HepG2 (cell line): ENCODE results near the gene CCDC183. TPM values are rescaled to one million over a fixed set of nuclear protein-coding genes. Genes with fewer than 3 reads are reported as not detected.

Experiments used
- ATM ChIP-seq: fragments of 450-650 bp; IDR thresholded peaks from 2 replicates; pipeline ENCODE4 v1.7.1; 2017; ENCODE audit warnings: mild to moderate bottlenecking, borderline replicate concordance
- HNF1B ChIP-seq: sonication (generic); formaldehyde crosslinking; IDR thresholded peaks from 2 replicates; pipeline ENCODE4 v1.5.1; 2020; ENCODE audit warnings: mild to moderate bottlenecking, moderate library complexity, missing genetic modification reagents
- NFKB2 ChIP-seq: sonication (generic); formaldehyde crosslinking; IDR thresholded peaks from 2 replicates; pipeline ENCODE4 v1.4.0; 2020; ENCODE audit warnings: missing genetic modification reagents, borderline replicate concordance
- ZNF562 ChIP-seq: sonication (generic); formaldehyde crosslinking; IDR thresholded peaks from 2 replicates; pipeline ENCODE4 v1.8.0; 2022; ENCODE audit warnings: missing genetic modification reagents, borderline replicate concordance
- ZNF687 ChIP-seq: sonication (generic); formaldehyde crosslinking; IDR thresholded peaks from 2 replicates; pipeline ENCODE4 v1.5.1; 2020; ENCODE audit warnings: mild to moderate bottlenecking, missing genetic modification reagents, moderate library complexity
- polyA plus RNA-seq, 8 experiments: library from polyadenylated mRNA; depleted of rRNA in 3 of 8; stranded (reverse) in 7 of 8; unstranded in 1 of 8; fragments of >200 nt; fragmentation: Illumina TruSeq in 4 of 8; extraction: Trizol in 4 of 8; gene quantifications; 2 replicates each; pipeline versions ENCODE4 v1.2.1 to v1.2.3, GENCODE V29; 2011 to 2016; ENCODE audit warnings: low read depth in 4 of 8, missing spikeins in 1 of 8, mixed read lengths in 1 of 8; ENCODE audit not compliant: insufficient read depth in 1 of 8
- total RNA-seq, 5 experiments: library from RNA; depleted of rRNA; stranded (reverse); fragments of >200 nt; fragmentation: Illumina TruSeq; extraction: Trizol; gene quantifications; 2 replicates each; pipeline ENCODE4 v1.2.3, GENCODE V29; 2016; ENCODE audit warnings: low read depth in 1 of 5
- TF ChIP-seq, protein P1 (sequence below): fragments of 450-650 bp; IDR thresholded peaks from 2 replicates; pipeline ENCODE4 v1.6.1; 2017
- TF ChIP-seq, protein P2 (sequence below): sonication (generic); formaldehyde crosslinking; IDR thresholded peaks from 2 replicates; pipeline ENCODE4 v1.5.1; 2020; ENCODE audit warnings: mild to moderate bottlenecking, missing genetic modification reagents, moderate library complexity
- TF ChIP-seq, protein P3 (sequence below), 2 experiments: sonication (generic) in 1 of 2; formaldehyde crosslinking in 1 of 2; IDR thresholded peaks; 2 replicates each; pipeline versions ENCODE4 v1.4.0 to v1.6.1; 2018 to 2020; ENCODE audit warnings: missing genetic modification reagents in 2 of 2, borderline replicate concordance in 1 of 2, low read depth in 1 of 2, mild to moderate bottlenecking in 1 of 2, missing biosample characterization in 1 of 2

The CCDC183 gene
- total and polyA plus RNA-seq, 2 of the 13 experiments (the other 11 are each of a cell fraction or from before 2014, with no cell fraction given) = 5.0 to 66.4 TPM

DNA sequence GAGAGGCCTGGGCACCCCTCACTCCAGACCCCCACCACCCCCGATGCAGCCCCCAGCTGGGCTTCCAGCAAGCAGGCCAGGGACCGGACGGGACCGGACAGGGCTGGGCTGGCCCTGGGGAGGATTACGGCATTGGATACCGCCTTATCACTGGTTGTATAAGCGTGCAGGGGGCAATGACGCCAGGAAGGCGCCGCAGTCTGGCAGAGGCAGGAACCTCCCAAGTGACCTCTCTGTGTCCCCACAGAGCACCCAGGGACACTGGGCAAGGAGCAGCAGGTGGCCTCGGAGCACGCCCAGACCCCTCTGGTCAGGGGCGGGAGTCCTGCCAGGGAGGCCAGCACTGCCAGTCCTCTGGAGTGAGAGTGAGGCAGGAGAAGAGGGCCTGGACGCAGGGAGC, 31.1 kb upstream of the CCDC183 start (continued):
- TF ChIP-seq, protein P1, sequence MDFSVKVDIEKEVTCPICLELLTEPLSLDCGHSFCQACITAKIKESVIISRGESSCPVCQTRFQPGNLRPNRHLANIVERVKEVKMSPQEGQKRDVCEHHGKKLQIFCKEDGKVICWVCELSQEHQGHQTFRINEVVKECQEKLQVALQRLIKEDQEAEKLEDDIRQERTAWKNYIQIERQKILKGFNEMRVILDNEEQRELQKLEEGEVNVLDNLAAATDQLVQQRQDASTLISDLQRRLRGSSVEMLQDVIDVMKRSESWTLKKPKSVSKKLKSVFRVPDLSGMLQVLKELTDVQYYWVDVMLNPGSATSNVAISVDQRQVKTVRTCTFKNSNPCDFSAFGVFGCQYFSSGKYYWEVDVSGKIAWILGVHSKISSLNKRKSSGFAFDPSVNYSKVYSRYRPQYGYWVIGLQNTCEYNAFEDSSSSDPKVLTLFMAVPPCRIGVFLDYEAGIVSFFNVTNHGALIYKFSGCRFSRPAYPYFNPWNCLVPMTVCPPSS = no peak
- TF ChIP-seq ATM (peak; percentile 25; the same call in 1 of the 2 replicates), HNF1B (CRISPR knock-in tag) (peak; percentile 48; the same call in 1 of the 2 replicates), ZNF687 (CRISPR knock-in tag) (peak; percentile 53), ZNF562 (CRISPR knock-in tag) (no peak), NFKB2 (CRISPR knock-in tag) (no peak)
- TF ChIP-seq, protein P2, sequence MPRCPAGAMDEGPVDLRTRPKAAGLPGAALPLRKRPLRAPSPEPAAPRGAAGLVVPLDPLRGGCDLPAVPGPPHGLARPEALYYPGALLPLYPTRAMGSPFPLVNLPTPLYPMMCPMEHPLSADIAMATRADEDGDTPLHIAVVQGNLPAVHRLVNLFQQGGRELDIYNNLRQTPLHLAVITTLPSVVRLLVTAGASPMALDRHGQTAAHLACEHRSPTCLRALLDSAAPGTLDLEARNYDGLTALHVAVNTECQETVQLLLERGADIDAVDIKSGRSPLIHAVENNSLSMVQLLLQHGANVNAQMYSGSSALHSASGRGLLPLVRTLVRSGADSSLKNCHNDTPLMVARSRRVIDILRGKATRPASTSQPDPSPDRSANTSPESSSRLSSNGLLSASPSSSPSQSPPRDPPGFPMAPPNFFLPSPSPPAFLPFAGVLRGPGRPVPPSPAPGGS = peak; percentile 52; the same call in 1 of the 2 replicates
- TF ChIP-seq, protein P3, sequence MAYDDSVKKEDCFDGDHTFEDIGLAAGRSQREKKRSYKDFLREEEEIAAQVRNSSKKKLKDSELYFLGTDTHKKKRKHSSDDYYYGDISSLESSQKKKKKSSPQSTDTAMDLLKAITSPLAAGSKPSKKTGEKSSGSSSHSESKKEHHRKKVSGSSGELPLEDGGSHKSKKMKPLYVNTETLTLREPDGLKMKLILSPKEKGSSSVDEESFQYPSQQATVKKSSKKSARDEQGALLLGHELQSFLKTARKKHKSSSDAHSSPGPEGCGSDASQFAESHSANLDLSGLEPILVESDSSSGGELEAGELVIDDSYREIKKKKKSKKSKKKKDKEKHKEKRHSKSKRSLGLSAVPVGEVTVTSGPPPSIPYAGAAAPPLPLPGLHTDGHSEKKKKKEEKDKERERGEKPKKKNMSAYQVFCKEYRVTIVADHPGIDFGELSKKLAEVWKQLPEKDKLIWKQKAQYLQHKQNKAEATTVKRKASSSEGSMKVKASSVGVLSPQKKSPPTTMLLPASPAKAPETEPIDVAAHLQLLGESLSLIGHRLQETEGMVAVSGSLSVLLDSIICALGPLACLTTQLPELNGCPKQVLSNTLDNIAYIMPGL (CRISPR knock-in tag; IDR thresholded peaks at IDR 0.05; ENCODE audit: borderline replicate concordance in 1 of 2, low read depth in 1 of 2) = 0 out of 4 replicates have a peak, but pooled peaks of 1 of the 2 experiments have one; percentile 4
